Rectal smooth muscle tissue (tissue), 1 donor: ENCODE results near the gene MRPL4.

Experiments
- H3K27ac ChIP-seq: one replicate; pipeline ENCODE4 v1.7.0; 2013; ENCODE audit warnings: low read depth, low read length, inconsistent platforms
- H3K27me3 ChIP-seq: one replicate; pipeline ENCODE4 v1.7.0; 2013; ENCODE audit warnings: low read length; ENCODE audit not compliant: control insufficient read depth, insufficient read depth
- H3K36me3 ChIP-seq: one replicate; pipeline ENCODE4 v1.7.0; 2013; ENCODE audit warnings: low read length; ENCODE audit not compliant: control insufficient read depth, insufficient read depth
- H3K4me1 ChIP-seq: one replicate; pipeline ENCODE4 v1.7.0; 2013; ENCODE audit warnings: low read length; ENCODE audit not compliant: control insufficient read depth, insufficient read depth
- H3K4me3 ChIP-seq: one replicate; pipeline ENCODE4 v1.7.0; 2013; ENCODE audit warnings: low read length
- H3K9ac ChIP-seq: one replicate; pipeline ENCODE4 v1.7.0; 2013; ENCODE audit warnings: low read length

The MRPL4 gene

GRCh38 chr19:10251792-10252694, at the start of gene MRPL4:
MRPL4 (plus strand) TSS chr19:10252214; CDS start chr19:10252254, 40 bp downstream.
- Histone ChIP-seq H3K4me1 (peaks cover 5% of the 10 kb centered on the region), H3K27me3 (no peaks in the 10 kb centered on the region), H3K36me3 (peaks cover 9% of the 10 kb centered on the region), H3K27ac (peak within 1 kb of the TSS; percentile 85), H3K4me3 (peak within 1 kb of the TSS; percentile 95), H3K9ac (peak within 1 kb of the TSS; percentile 64)

- no peaks in the 10 kb centered on the region for H3K4me1 ChIP-seq
- H3K4me3 ChIP-seq: no peak overlapping the region
- H3K9ac ChIP-seq: no peak overlapping the region
- H3K36me3 ChIP-seq: no peaks in the 10 kb centered on the region
- H3K27me3 ChIP-seq: no peaks in the 10 kb centered on the region
- H3K27ac ChIP-seq: no peak overlapping the region
Measured at GRCh38 chr19:10203686-10204085, 48.3 kb upstream of the MRPL4 start.

- Histone ChIP-seq H3K27me3 (no peaks in the 10 kb centered on the region), H3K27ac (no peak overlapping the region), H3K4me1 (no peaks in the 10 kb centered on the region), H3K9ac (no peak overlapping the region), H3K36me3 (no peaks in the 10 kb centered on the region), H3K4me3 (no peak overlapping the region)
Measured at GRCh38 chr19:10205636-10206035, 46.4 kb upstream of the MRPL4 start.

- no peaks in the 10 kb centered on the region for H3K36me3 ChIP-seq
- H3K4me1 ChIP-seq: no peaks in the 10 kb centered on the region
- no peak overlapping the region for H3K4me3 ChIP-seq
- H3K27me3 ChIP-seq: no peaks in the 10 kb centered on the region
- H3K27ac ChIP-seq: no peak overlapping the region
- H3K9ac ChIP-seq: no peak overlapping the region
Measured at GRCh38 chr19:10206226-10206885, 45.7 kb upstream of the MRPL4 start.

GRCh38 chr19:10207026-10207425, 45.0 kb upstream of the MRPL4 start:
- Histone ChIP-seq H3K27me3 (no peaks in the 10 kb centered on the region), H3K4me1 (no peaks in the 10 kb centered on the region), H3K27ac (no peak overlapping the region)

GRCh38 chr19:10209315-10209714, 42.7 kb upstream of the MRPL4 start:
- H3K27ac ChIP-seq: no peak overlapping the region

More at GRCh38 chr19:10207026-10207425, 45.0 kb upstream of the MRPL4 start:
- Histone ChIP-seq H3K36me3 (no peaks in the 10 kb centered on the region), H3K4me3 (no peak overlapping the region), H3K9ac (no peak overlapping the region)

GRCh38 chr19:10211061-10211460, 41.0 kb upstream of the MRPL4 start:
- H3K27me3 ChIP-seq: no peaks in the 10 kb centered on the region
- H3K9ac ChIP-seq: no peak overlapping the region
- no peak overlapping the region for H3K4me3 ChIP-seq
- no peaks in the 10 kb centered on the region for H3K36me3 ChIP-seq
- H3K4me1 ChIP-seq: no peaks in the 10 kb centered on the region
- H3K27ac ChIP-seq: no peak overlapping the region

More at GRCh38 chr19:10209315-10209714, 42.7 kb upstream of the MRPL4 start:
- Histone ChIP-seq H3K4me1 (no peaks in the 10 kb centered on the region), H3K4me3 (no peak overlapping the region), H3K9ac (no peak overlapping the region), H3K27me3 (no peaks in the 10 kb centered on the region), H3K36me3 (no peaks in the 10 kb centered on the region)

GRCh38 chr19:10211691-10212090, 40.3 kb upstream of the MRPL4 start:
- no peak overlapping the region for H3K27ac ChIP-seq
- H3K36me3 ChIP-seq: no peaks in the 10 kb centered on the region
- no peaks in the 10 kb centered on the region for H3K27me3 ChIP-seq
- no peaks in the 10 kb centered on the region for H3K4me1 ChIP-seq
- no peak overlapping the region for H3K9ac ChIP-seq
- no peak overlapping the region for H3K4me3 ChIP-seq

GRCh38 chr19:10214784-10215183, 37.2 kb upstream of the MRPL4 start:
- Histone ChIP-seq H3K4me3 (no peak overlapping the region), H3K9ac (no peak overlapping the region), H3K27ac (no peak overlapping the region), H3K4me1 (no peaks in the 10 kb centered on the region), H3K27me3 (no peaks in the 10 kb centered on the region), H3K36me3 (no peaks in the 10 kb centered on the region)

GRCh38 chr19:10217085-10217484, 34.9 kb upstream of the MRPL4 start:
- Histone ChIP-seq H3K4me1 (no peaks in the 10 kb centered on the region), H3K4me3 (no peak overlapping the region), H3K27me3 (no peaks in the 10 kb centered on the region), H3K27ac (no peak overlapping the region), H3K36me3 (no peaks in the 10 kb centered on the region), H3K9ac (no peak overlapping the region)

GRCh38 chr19:10219678-10220077, 32.3 kb upstream of the MRPL4 start:
- H3K36me3 ChIP-seq: peaks cover 5% of the 10 kb centered on the region
- H3K4me3 ChIP-seq: no peak overlapping the region
- no peak overlapping the region for H3K9ac ChIP-seq
- no peaks in the 10 kb centered on the region for H3K27me3 ChIP-seq
- H3K27ac ChIP-seq: no peak overlapping the region
- no peaks in the 10 kb centered on the region for H3K4me1 ChIP-seq

GRCh38 chr19:10220695-10221094, 31.3 kb upstream of the MRPL4 start:
- no peak overlapping the region for H3K9ac ChIP-seq
- no peak overlapping the region for H3K27ac ChIP-seq
- H3K27me3 ChIP-seq: no peaks in the 10 kb centered on the region
- peaks cover 5% of the 10 kb centered on the region for H3K36me3 ChIP-seq
- no peaks in the 10 kb centered on the region for H3K4me1 ChIP-seq
- H3K4me3 ChIP-seq: no peak overlapping the region
